Left ventricle myocardium inferior (tissue), 1 donor: Measurements from ENCODE around the gene GNA14. TPM values are rescaled to one million over a fixed set of nuclear protein-coding genes. Genes with fewer than 3 reads are reported as not detected.
A peak's percentile ranks its signal among the peaks of the same experiment; 100 is the strongest.
"Not testable (repeated sequence)": the region's sequence is repeated elsewhere in the genome, so short reads cannot be mapped to it uniquely, and the experiment has no call there.

Experiments used
- DNase-seq: peaks from one replicate; pipeline ENCODE4 v3.0.0-alpha.2; 2020
- H3K27ac ChIP-seq: fragments of 200-600 bp; replicated peaks from 2 replicates; pipeline ENCODE4 v1.8.0; 2021
- H3K27me3 ChIP-seq: fragments of 200-600 bp; 2 replicates; pipeline ENCODE4 v1.8.0; 2021; ENCODE audit warnings: low read depth
- H3K36me3 ChIP-seq: fragments of 200-600 bp; 2 replicates; pipeline ENCODE4 v1.8.0; 2021
- H3K4me1 ChIP-seq: fragments of 200-600 bp; 2 replicates; pipeline ENCODE4 v1.8.0; 2021
- H3K4me3 ChIP-seq: fragments of 200-600 bp; 2 replicates; pipeline ENCODE4 v1.8.0; 2021; ENCODE audit warnings: mild to moderate bottlenecking, moderate library complexity
- H3K9me3 ChIP-seq: fragments of 200-600 bp; replicated peaks from 2 replicates; pipeline ENCODE4 v1.8.0; 2021
- CTCF ChIP-seq: fragments of 200-600 bp; IDR thresholded peaks from 2 replicates; pipeline ENCODE4 v1.8.0; 2021; ENCODE audit warnings: antibody characterized with exemption, mild to moderate bottlenecking, borderline replicate concordance
- intact Hi-C: fragments of 100-400 bp; cut with micrococcal nuclease; formaldehyde crosslinking; loops from one replicate; pipeline ENCODE4 v1.11.0; 2022
- long read RNA-seq: library from polyadenylated mRNA; unstranded; transcript quantifications from one replicate; pipeline ENCODE4 v2.0.0, GENCODE V29; 2021
- total RNA-seq: library from RNA; stranded (reverse); fragmentation: NEBNext Ultra II Directional; extraction: Animal tissue kit (Norgen Biotek cat#: 25700); gene quantifications from one replicate; pipeline ENCODE4 v1.2.1, GENCODE V29; 2021
- donor health status: DM: no; HTN: yes; CAD: no; lungs with severe emphysema.

GNA14 gene
- total RNA-seq, result 2.2 TPM
- long read RNA-seq, transcript GNA14-201 (7 exons, 2,482 nt), result major isoform, 8 of 10 reads
- long read RNA-seq, partial matches to known transcripts, result 0 of 10 reads
- long read RNA-seq, other reads (novel, unspliced or antisense), result 2 of 10 reads

GRCh38 chr9:77648234-77649108 is at the start of gene GNA14:
Gene GNA14, minus strand, starts transcription at chr9:77648322. Its CDS starts 529 bp downstream, at chr9:77647793.
- Histone ChIP-seq H3K36me3 (no peaks in the 10 kb centered on the region), H3K4me3 (peak within 1 kb of the TSS; percentile 71), H3K4me1 (peaks cover 25% of the 10 kb centered on the region), H3K27me3 (peaks cover 45% of the 10 kb centered on the region), H3K9me3 (no peaks in the 10 kb centered on the region), H3K27ac (peak within 1 kb of the TSS; percentile 72)
- no peak for TF ChIP-seq CTCF
- intact Hi-C loops, result loop anchor here (5.0 to 10.0 kb wide), 2 partner anchors 54 to 191 kb away; no protein-coding TSS in a partner anchor
- DNase-seq, result peak; percentile 64

- no peak for DNase-seq
Measured at GRCh38 chr9:77697238-77697984, 49.3 kb upstream of the GNA14 start.

GRCh38 chr9:77690723-77691122 is 42.6 kb upstream of the GNA14 start:
- DNase-seq, H3K27ac ChIP-seq, H3K4me1 ChIP-seq, intact Hi-C loops, H3K4me3 ChIP-seq, H3K36me3 ChIP-seq, H3K27me3 ChIP-seq: not testable (repeated sequence)
- H3K9me3 ChIP-seq, result peaks cover 20% of the 10 kb centered on the region

More at GRCh38 chr9:77697238-77697984, 49.3 kb upstream of the GNA14 start:
- Histone ChIP-seq H3K9me3 (peaks cover 46% of the 10 kb centered on the region), H3K4me1 (no peaks in the 10 kb centered on the region), H3K36me3 (no peaks in the 10 kb centered on the region), H3K4me3 (no peak overlapping the region), H3K27me3 (no peaks in the 10 kb centered on the region), H3K27ac (no peak overlapping the region)
- no peak for TF ChIP-seq CTCF
- intact Hi-C loops, result no loop called here

- DNase-seq, H3K36me3 ChIP-seq, H3K4me3 ChIP-seq, H3K27ac ChIP-seq, intact Hi-C loops, H3K27me3 ChIP-seq, H3K4me1 ChIP-seq: not testable (repeated sequence)
- H3K9me3 ChIP-seq, result peaks cover 17% of the 10 kb centered on the region
Measured at GRCh38 chr9:77690119-77690518, 42.0 kb upstream of the GNA14 start.

- H3K27ac ChIP-seq, DNase-seq, H3K27me3 ChIP-seq, H3K9me3 ChIP-seq, H3K36me3 ChIP-seq, intact Hi-C loops, H3K4me3 ChIP-seq, H3K4me1 ChIP-seq: not testable (repeated sequence)
Measured at GRCh38 chr9:77687737-77688136, 39.6 kb upstream of the GNA14 start.

GRCh38 chr9:77680581-77680980 is 32.5 kb upstream of the GNA14 start:
- no peak for DNase-seq
- Histone ChIP-seq H3K9me3 (peaks cover 3% of the 10 kb centered on the region), H3K4me1 (no peaks in the 10 kb centered on the region), H3K4me3 (no peak overlapping the region), H3K36me3 (no peaks in the 10 kb centered on the region), H3K27ac (no peak overlapping the region), H3K27me3 (no peaks in the 10 kb centered on the region)
- no peak for TF ChIP-seq CTCF
- intact Hi-C loops, result no loop called here
